Measurements from ENCODE around the gene WWOX.

Gene WWOX

GRCh38 chr16:78894886-78895285 lies 795.4 kb downstream of the WWOX start:
- H4K20me1 ChIP-seq (ENCODE audit: insufficient read depth, low read length): no peaks in the 10 kb centered on the region
- H2AFZ ChIP-seq (ENCODE audit: low read depth, low read length): no peak overlapping the region
- H3K9ac ChIP-seq (ENCODE audit: low read depth, low read length): no peak overlapping the region
- H3K4me1 ChIP-seq (ENCODE audit: insufficient read depth, low read length): peaks cover 3% of the 10 kb centered on the region; the same call in 1 of the 2 replicates
- H3K36me3 ChIP-seq (ENCODE audit: insufficient read depth, low read length): no peaks in the 10 kb centered on the region
- no peaks in the 10 kb centered on the region for H3K9me3 ChIP-seq (ENCODE audit: insufficient read depth, low read length, severe bottlenecking)
- TF ChIP-seq, protein P1, sequence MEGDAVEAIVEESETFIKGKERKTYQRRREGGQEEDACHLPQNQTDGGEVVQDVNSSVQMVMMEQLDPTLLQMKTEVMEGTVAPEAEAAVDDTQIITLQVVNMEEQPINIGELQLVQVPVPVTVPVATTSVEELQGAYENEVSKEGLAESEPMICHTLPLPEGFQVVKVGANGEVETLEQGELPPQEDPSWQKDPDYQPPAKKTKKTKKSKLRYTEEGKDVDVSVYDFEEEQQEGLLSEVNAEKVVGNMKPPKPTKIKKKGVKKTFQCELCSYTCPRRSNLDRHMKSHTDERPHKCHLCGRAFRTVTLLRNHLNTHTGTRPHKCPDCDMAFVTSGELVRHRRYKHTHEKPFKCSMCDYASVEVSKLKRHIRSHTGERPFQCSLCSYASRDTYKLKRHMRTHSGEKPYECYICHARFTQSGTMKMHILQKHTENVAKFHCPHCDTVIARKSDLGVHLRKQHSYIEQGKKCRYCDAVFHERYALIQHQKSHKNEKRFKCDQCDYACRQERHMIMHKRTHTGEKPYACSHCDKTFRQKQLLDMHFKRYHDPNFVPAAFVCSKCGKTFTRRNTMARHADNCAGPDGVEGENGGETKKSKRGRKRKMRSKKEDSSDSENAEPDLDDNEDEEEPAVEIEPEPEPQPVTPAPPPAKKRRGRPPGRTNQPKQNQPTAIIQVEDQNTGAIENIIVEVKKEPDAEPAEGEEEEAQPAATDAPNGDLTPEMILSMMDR (IDR thresholded peaks at IDR 0.05; ENCODE audit: borderline replicate concordance, extremely low read depth, low read length, poor library complexity, severe bottlenecking): no peak
- TF ChIP-seq EZH2 (IDR thresholded peaks at IDR 0.05; ENCODE audit: borderline replicate concordance, low read depth, low read length, severe bottlenecking): no peak
- no peak overlapping the region for H3K27ac ChIP-seq (ENCODE audit: low read length)
- H3K4me2 ChIP-seq (ENCODE audit: insufficient read depth, low read length): no peak overlapping the region
- H3K27me3 ChIP-seq (ENCODE audit: insufficient read depth, low read length, poor library complexity): no peaks in the 10 kb centered on the region
- no peaks in the 10 kb centered on the region for H3K79me2 ChIP-seq (ENCODE audit: insufficient read depth, low read length)
- no peak for DNase-seq
- no peak for ATAC-seq (ENCODE audit: insufficient read depth, low read depth)
- H3K4me3 ChIP-seq (ENCODE audit: low read depth in 1 of 2, low read length in 2 of 2): no peak overlapping the region

DNA sequence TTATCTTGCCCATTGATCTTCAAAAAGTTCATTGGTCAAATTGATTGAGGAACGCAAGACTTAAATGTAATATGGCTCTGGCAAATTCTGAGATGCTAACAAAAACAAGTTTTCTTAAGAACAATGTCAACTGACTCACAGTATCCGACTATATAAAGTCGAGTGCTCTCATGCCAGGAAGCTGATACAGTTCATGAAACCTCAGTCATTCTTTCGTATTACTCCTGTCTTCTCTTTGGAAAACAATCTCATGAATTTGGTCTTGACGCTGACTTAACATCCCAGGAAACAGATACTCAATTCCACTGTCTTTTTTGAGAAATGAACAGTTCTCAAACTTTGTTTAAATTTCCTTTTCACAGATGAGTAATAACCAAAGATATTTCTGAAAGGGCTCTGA lies 796.2 kb downstream of the WWOX start:
- no peaks in the 10 kb centered on the region for H4K20me1 ChIP-seq (ENCODE audit: insufficient read depth, low read length)
- H3K4me3 ChIP-seq (ENCODE audit: low read depth in 1 of 2, low read length in 2 of 2): no peak overlapping the region
- no peak overlapping the region for H2AFZ ChIP-seq (ENCODE audit: low read depth, low read length)
- ATAC-seq (ENCODE audit: insufficient read depth, low read depth): no peak
- H3K36me3 ChIP-seq (ENCODE audit: insufficient read depth, low read length): no peaks in the 10 kb centered on the region
- no peak for TF ChIP-seq EZH2 (IDR thresholded peaks at IDR 0.05; ENCODE audit: borderline replicate concordance, low read depth, low read length, severe bottlenecking)
- TF ChIP-seq, protein P1 (IDR thresholded peaks at IDR 0.05; ENCODE audit: borderline replicate concordance, extremely low read depth, low read length, poor library complexity, severe bottlenecking): no peak
- H3K27me3 ChIP-seq (ENCODE audit: insufficient read depth, low read length, poor library complexity): no peaks in the 10 kb centered on the region
- H3K79me2 ChIP-seq (ENCODE audit: insufficient read depth, low read length): no peaks in the 10 kb centered on the region
- no peak overlapping the region for H3K4me2 ChIP-seq (ENCODE audit: insufficient read depth, low read length)
- no peaks in the 10 kb centered on the region for H3K4me1 ChIP-seq (ENCODE audit: insufficient read depth, low read length)
- no peaks in the 10 kb centered on the region for H3K9me3 ChIP-seq (ENCODE audit: insufficient read depth, low read length, severe bottlenecking)
- no peak overlapping the region for H3K9ac ChIP-seq (ENCODE audit: low read depth, low read length)
- no peak overlapping the region for H3K27ac ChIP-seq (ENCODE audit: low read length)
- no peak for DNase-seq

DNA sequence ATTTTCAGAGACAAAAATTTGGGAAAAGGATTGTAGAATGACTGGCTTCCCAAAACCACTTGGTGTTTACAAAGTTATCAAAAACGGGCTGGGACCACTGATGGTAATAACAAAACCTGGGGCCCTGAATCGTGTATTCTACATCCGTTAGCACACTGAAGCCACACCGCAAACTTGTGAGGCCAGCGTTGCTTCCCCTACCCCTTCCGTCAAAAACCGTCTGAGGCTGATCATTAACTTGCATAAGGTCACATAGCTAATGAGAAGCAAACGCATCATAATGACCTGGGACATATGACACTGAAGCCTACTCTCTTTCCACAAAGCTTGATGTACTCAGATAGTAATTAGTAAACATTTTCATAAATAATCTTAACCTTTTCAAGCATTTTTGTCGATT lies 796.8 kb downstream of the WWOX start:
- H3K4me3 ChIP-seq (ENCODE audit: low read depth in 1 of 2, low read length in 2 of 2): no peak overlapping the region
- H3K27ac ChIP-seq (ENCODE audit: low read length): no peak overlapping the region
- no peaks in the 10 kb centered on the region for H3K4me1 ChIP-seq (ENCODE audit: insufficient read depth, low read length)
- no peak overlapping the region for H3K9ac ChIP-seq (ENCODE audit: low read depth, low read length)
- no peak for ATAC-seq (ENCODE audit: insufficient read depth, low read depth)
- no peaks in the 10 kb centered on the region for H3K27me3 ChIP-seq (ENCODE audit: insufficient read depth, low read length, poor library complexity)
- H4K20me1 ChIP-seq (ENCODE audit: insufficient read depth, low read length): no peaks in the 10 kb centered on the region
- H3K4me2 ChIP-seq (ENCODE audit: insufficient read depth, low read length): no peak overlapping the region
- H3K9me3 ChIP-seq (ENCODE audit: insufficient read depth, low read length, severe bottlenecking): no peaks in the 10 kb centered on the region
- no peak for TF ChIP-seq EZH2 (IDR thresholded peaks at IDR 0.05; ENCODE audit: borderline replicate concordance, low read depth, low read length, severe bottlenecking)
- TF ChIP-seq, protein P1 (IDR thresholded peaks at IDR 0.05; ENCODE audit: borderline replicate concordance, extremely low read depth, low read length, poor library complexity, severe bottlenecking): no peak
- no peaks in the 10 kb centered on the region for H3K36me3 ChIP-seq (ENCODE audit: insufficient read depth, low read length)
- H3K79me2 ChIP-seq (ENCODE audit: insufficient read depth, low read length): no peaks in the 10 kb centered on the region
- H2AFZ ChIP-seq (ENCODE audit: low read depth, low read length): no peak overlapping the region
- DNase-seq: no peak

DNA sequence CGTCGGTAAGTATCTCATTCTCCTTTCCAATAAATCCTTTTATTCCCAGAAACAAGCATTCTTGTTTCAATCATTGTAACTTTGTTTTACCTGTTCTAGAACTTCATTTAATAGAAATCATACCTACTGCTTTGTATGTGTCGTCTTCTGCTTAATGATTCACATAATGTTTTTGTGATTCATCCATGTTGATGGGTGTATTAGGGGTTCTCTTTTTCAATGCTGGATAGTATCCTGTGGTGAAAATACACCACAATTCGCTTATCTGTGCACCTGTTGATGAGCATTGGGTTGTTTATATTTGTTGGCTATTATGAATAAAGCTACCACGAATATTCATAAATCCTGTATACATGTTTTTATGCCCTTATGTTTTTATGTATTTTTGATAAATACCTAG lies 797.8 kb downstream of the WWOX start:
- H2AFZ ChIP-seq (ENCODE audit: low read depth, low read length): no peak overlapping the region
- H3K4me2 ChIP-seq (ENCODE audit: insufficient read depth, low read length): no peak overlapping the region
- no peak for ATAC-seq (ENCODE audit: insufficient read depth, low read depth)
- H3K36me3 ChIP-seq (ENCODE audit: insufficient read depth, low read length): no peaks in the 10 kb centered on the region
- DNase-seq: no peak
- H4K20me1 ChIP-seq (ENCODE audit: insufficient read depth, low read length): no peaks in the 10 kb centered on the region
- no peaks in the 10 kb centered on the region for H3K4me1 ChIP-seq (ENCODE audit: insufficient read depth, low read length)
- H3K4me3 ChIP-seq (ENCODE audit: low read depth in 1 of 2, low read length in 2 of 2): no peak overlapping the region
- H3K27ac ChIP-seq (ENCODE audit: low read length): no peak overlapping the region
- H3K79me2 ChIP-seq (ENCODE audit: insufficient read depth, low read length): no peaks in the 10 kb centered on the region
- H3K9ac ChIP-seq (ENCODE audit: low read depth, low read length): no peak overlapping the region
- H3K27me3 ChIP-seq (ENCODE audit: insufficient read depth, low read length, poor library complexity): no peaks in the 10 kb centered on the region
- TF ChIP-seq, protein P1 (IDR thresholded peaks at IDR 0.05; ENCODE audit: borderline replicate concordance, extremely low read depth, low read length, poor library complexity, severe bottlenecking): no peak
- TF ChIP-seq EZH2 (IDR thresholded peaks at IDR 0.05; ENCODE audit: borderline replicate concordance, low read depth, low read length, severe bottlenecking): no peak
- no peaks in the 10 kb centered on the region for H3K9me3 ChIP-seq (ENCODE audit: insufficient read depth, low read length, severe bottlenecking)
